Measurements from ENCODE around the gene MYH7B. TPM values are rescaled to one million over a fixed set of nuclear protein-coding genes. Genes with fewer than 3 reads are reported as not detected.

The MYH7B gene
- total RNA-seq, 1 experiment from 2014 or later: 0.22 TPM

- Histone ChIP-seq H3K14ac (ENCODE audit: insufficient read depth, low read length) (no peak overlapping the region), H3K4ac (ENCODE audit: low read depth, low read length) (no peak overlapping the region), H2BK12ac (ENCODE audit: insufficient read length, low read depth, low read length) (no peak overlapping the region), H3K4me2 (ENCODE audit: insufficient read depth, insufficient read length, low read length) (no peak overlapping the region), H3K4me1 (ENCODE audit: insufficient read depth, low read length) (peaks cover 5% of the 10 kb centered on the region; the same call in 1 of the 2 replicates), H3K27me3 (ENCODE audit: insufficient read depth, low read length) (no peaks in the 10 kb centered on the region), H4K5ac (ENCODE audit: insufficient read length, low read depth, low read length) (no peak overlapping the region), H4K91ac (ENCODE audit: insufficient read length, low read depth, low read length) (no peak overlapping the region), H4K8ac (replicated peaks; ENCODE audit: insufficient read length, low read depth, low read length) (no peak overlapping the region), H3K9ac (ENCODE audit: extremely low read depth, insufficient read length, low read length) (no peak overlapping the region), H3K18ac (ENCODE audit: insufficient read length, low read depth, low read length) (peak overlapping the region; percentile 1), H3T11ph (ENCODE audit: low read length) (no peak overlapping the region), H3K79me2 (ENCODE audit: insufficient read depth, low read length) (no peaks in the 10 kb centered on the region), H4K20me1 (ENCODE audit: control insufficient read depth, insufficient read depth, insufficient read length) (no peaks in the 10 kb centered on the region), H2BK20ac (ENCODE audit: low read depth, low read length, poor library complexity, severe bottlenecking) (no peak overlapping the region), H2AFZ (ENCODE audit: low read length) (no peak overlapping the region), H3K23ac (ENCODE audit: insufficient read length, low read depth, low read length) (no peak overlapping the region), H2BK5ac (ENCODE audit: insufficient read length, low read length) (no peak overlapping the region), H3K23me2 (ENCODE audit: insufficient read length, low read depth, low read length, poor library complexity, severe bottlenecking) (no peaks in the 10 kb centered on the region), H2AK5ac (ENCODE audit: insufficient read length, low read length) (no peak overlapping the region), H3K56ac (ENCODE audit: insufficient read length, low read depth, low read length) (no peak overlapping the region), H2BK15ac (ENCODE audit: low read depth, low read length) (no peak overlapping the region), H3K27ac (ENCODE audit: insufficient read length, low read depth, low read length) (no peak overlapping the region), H3K9me3 (ENCODE audit: control insufficient read depth, low read depth, low read length) (no peaks in the 10 kb centered on the region), H3K79me1 (ENCODE audit: insufficient read depth, low read depth, low read length, poor library complexity, severe bottlenecking) (no peaks in the 10 kb centered on the region), H2BK120ac (ENCODE audit: low read depth, low read length, poor library complexity, severe bottlenecking) (no peak overlapping the region)
- peaks cover 0 to 2% of the 10 kb centered on the region in 2 experiments; a peak in 2 of 5 replicates for H3K9me3 Mint-ChIP-seq
- no peak overlapping the region for H3K4me3 Mint-ChIP-seq
- WGBS (ENCODE audit: extremely low coverage, insufficient read length, low lambda C conversion rate): no CpG with 5 or more reads among the region's 17 CpGs
- no peaks in the 10 kb centered on the region for H3K36me3 Mint-ChIP-seq (ENCODE audit: insufficient read depth in 1 of 3, low read depth in 3 of 3)
- H3K27me3 Mint-ChIP-seq (ENCODE audit: low read depth): peaks cover 92% of the 10 kb centered on the region
- DNase-seq: no peak
- H3K27ac Mint-ChIP-seq: no peak overlapping the region
- peaks cover 49 to 52% of the 10 kb centered on the region in 2 experiments for H3K4me1 Mint-ChIP-seq
- TF ChIP-seq, protein P1, sequence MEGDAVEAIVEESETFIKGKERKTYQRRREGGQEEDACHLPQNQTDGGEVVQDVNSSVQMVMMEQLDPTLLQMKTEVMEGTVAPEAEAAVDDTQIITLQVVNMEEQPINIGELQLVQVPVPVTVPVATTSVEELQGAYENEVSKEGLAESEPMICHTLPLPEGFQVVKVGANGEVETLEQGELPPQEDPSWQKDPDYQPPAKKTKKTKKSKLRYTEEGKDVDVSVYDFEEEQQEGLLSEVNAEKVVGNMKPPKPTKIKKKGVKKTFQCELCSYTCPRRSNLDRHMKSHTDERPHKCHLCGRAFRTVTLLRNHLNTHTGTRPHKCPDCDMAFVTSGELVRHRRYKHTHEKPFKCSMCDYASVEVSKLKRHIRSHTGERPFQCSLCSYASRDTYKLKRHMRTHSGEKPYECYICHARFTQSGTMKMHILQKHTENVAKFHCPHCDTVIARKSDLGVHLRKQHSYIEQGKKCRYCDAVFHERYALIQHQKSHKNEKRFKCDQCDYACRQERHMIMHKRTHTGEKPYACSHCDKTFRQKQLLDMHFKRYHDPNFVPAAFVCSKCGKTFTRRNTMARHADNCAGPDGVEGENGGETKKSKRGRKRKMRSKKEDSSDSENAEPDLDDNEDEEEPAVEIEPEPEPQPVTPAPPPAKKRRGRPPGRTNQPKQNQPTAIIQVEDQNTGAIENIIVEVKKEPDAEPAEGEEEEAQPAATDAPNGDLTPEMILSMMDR (conservative IDR thresholded peaks at IDR 0.05): no peak
Observed at GRCh38 chr20:34977365-34978091, 21.9 kb downstream of the MYH7B start.
